ENCODE data around the gene PTPRS.
A peak's percentile ranks its signal among the peaks of the same experiment; 100 is the strongest.
"Not testable (repeated sequence)": the region's sequence is repeated elsewhere in the genome, so short reads cannot be mapped to it uniquely, and the experiment has no call there.

Gene PTPRS

GRCh38 chr19:5340637-5341447 lies at the start of gene PTPRS:
PTPRS (minus strand) TSS chr19:5340812; CDS start chr19:5286140, 54,672 bp downstream.
- ChIA-PET CTCF (interaction anchor here (0.6 to 2.6 kb wide), 5 partner anchors 8 to 329 kb away, joined by 3 to 6 read pairs (median 3); no protein-coding TSS in a partner anchor), POLR2A (interaction anchor here (0.5 to 1.4 kb wide), 2 partner anchors 32 to 544 kb away, joined by 3 to 6 read pairs; no protein-coding TSS in a partner anchor)
- DNase-seq (ENCODE audit: low read depth, low spot score), result no peak
- H3K4me3 ChIP-seq (ENCODE audit: low read depth, low read length), result peak within 1 kb of the TSS; percentile 68
- no peak for TF ChIP-seq CTCF (IDR thresholded peaks at IDR 0.05; ENCODE audit: insufficient read depth, low read length, missing control alignments)

- no peak for DNase-seq (ENCODE audit: low read depth, low spot score)
- POLR2A ChIA-PET, result no interaction called here
- H3K4me3 ChIP-seq (ENCODE audit: low read depth, low read length), result no peak overlapping the region
- TF ChIP-seq CTCF (IDR thresholded peaks at IDR 0.05; ENCODE audit: insufficient read depth, low read length, missing control alignments), result no peak
- CTCF ChIA-PET, result no interaction called here
Observed at GRCh38 chr19:5389353-5389752, 48.7 kb upstream of the PTPRS start.

GRCh38 chr19:5387472-5387871 lies 46.9 kb upstream of the PTPRS start:
- H3K4me3 ChIP-seq (ENCODE audit: low read depth, low read length), result no peak overlapping the region
- ChIA-PET CTCF (no interaction called here), POLR2A (no interaction called here)
- DNase-seq (ENCODE audit: low read depth, low spot score), result no peak
- no peak for TF ChIP-seq CTCF (IDR thresholded peaks at IDR 0.05; ENCODE audit: insufficient read depth, low read length, missing control alignments)

GRCh38 chr19:5386841-5387240 lies 46.2 kb upstream of the PTPRS start:
- no peak for DNase-seq (ENCODE audit: low read depth, low spot score)
- ChIA-PET POLR2A (no interaction called here), CTCF (no interaction called here)
- H3K4me3 ChIP-seq (ENCODE audit: low read depth, low read length), result no peak overlapping the region
- TF ChIP-seq CTCF (IDR thresholded peaks at IDR 0.05; ENCODE audit: insufficient read depth, low read length, missing control alignments), result no peak

GRCh38 chr19:5381197-5381596 lies 40.6 kb upstream of the PTPRS start:
- POLR2A ChIA-PET; DNase-seq (ENCODE audit: low read depth, low spot score); CTCF ChIA-PET; H3K4me3 ChIP-seq (ENCODE audit: low read depth, low read length): not testable (repeated sequence)

GRCh38 chr19:5380215-5380919 lies 39.8 kb upstream of the PTPRS start:
- DNase-seq (ENCODE audit: low read depth, low spot score), result no peak
- CTCF ChIA-PET, result no interaction called here
- no peak overlapping the region for H3K4me3 ChIP-seq (ENCODE audit: low read depth, low read length)
- TF ChIP-seq CTCF (IDR thresholded peaks at IDR 0.05; ENCODE audit: insufficient read depth, low read length, missing control alignments), result no peak
- POLR2A ChIA-PET, result no interaction called here
